ENCODE results near the gene PJA2.
"Not testable (repeated sequence)": the region's sequence is repeated elsewhere in the genome, so short reads cannot be mapped to it uniquely, and the experiment has no call there.

PJA2 gene

GRCh38 chr5:109409844-109410388 lies at the start of gene PJA2:
Gene PJA2 (minus strand): TSS chr5:109409974. CDS start chr5:109383433, 26,541 bp downstream.
- peak; percentile 98 for DNase-seq (ENCODE audit: low spot score)

GRCh38 chr5:109455598-109456096 lies 45.9 kb upstream of the PJA2 start:
- DNase-seq (ENCODE audit: low spot score), result no peak

- DNase-seq (ENCODE audit: low spot score), result no peak
Measured at GRCh38 chr5:109454731-109455505, 45.1 kb upstream of the PJA2 start.

- no peak for DNase-seq (ENCODE audit: low spot score)
Measured at GRCh38 chr5:109453251-109453650, 43.5 kb upstream of the PJA2 start.

- no peak for DNase-seq (ENCODE audit: low spot score)
Measured at GRCh38 chr5:109452661-109453060, 42.9 kb upstream of the PJA2 start.

- no peak for DNase-seq (ENCODE audit: low spot score)
Measured at GRCh38 chr5:109451146-109451545, 41.4 kb upstream of the PJA2 start.

- DNase-seq (ENCODE audit: low spot score), result no peak
Measured at GRCh38 chr5:109450129-109450877, 40.5 kb upstream of the PJA2 start.

- no peak for DNase-seq (ENCODE audit: low spot score)
Measured at GRCh38 chr5:109448838-109449237, 39.1 kb upstream of the PJA2 start.

GRCh38 chr5:109439590-109439989 lies 29.8 kb upstream of the PJA2 start:
- DNase-seq (ENCODE audit: low spot score), result no peak

- no peak for DNase-seq (ENCODE audit: low spot score)
Measured at GRCh38 chr5:109426075-109426474, 16.3 kb upstream of the PJA2 start.

- not testable (repeated sequence) for DNase-seq (ENCODE audit: low spot score)
Measured at GRCh38 chr5:109425521-109425920, 15.7 kb upstream of the PJA2 start.

GRCh38 chr5:109421956-109422355 lies 12.2 kb upstream of the PJA2 start:
- DNase-seq (ENCODE audit: low spot score), result no peak

- no peak for DNase-seq (ENCODE audit: low spot score)
Measured at GRCh38 chr5:109418712-109419352, 9.1 kb upstream of the PJA2 start.

GRCh38 chr5:109416882-109417281 lies 7.1 kb upstream of the PJA2 start:
- no peak for DNase-seq (ENCODE audit: low spot score)

GRCh38 chr5:109413921-109414461 lies 4.2 kb upstream of the PJA2 start:
- not testable (repeated sequence) for DNase-seq (ENCODE audit: low spot score)

GRCh38 chr5:109413458-109413857 lies 3.7 kb upstream of the PJA2 start:
- no peak for DNase-seq (ENCODE audit: low spot score)

GRCh38 chr5:109412981-109413402 lies 3.2 kb upstream of the PJA2 start:
- DNase-seq (ENCODE audit: low spot score), result no peak

GRCh38 chr5:109411627-109412026 lies 1.9 kb upstream of the PJA2 start:
- peak; percentile 53 for DNase-seq (ENCODE audit: low spot score)

GRCh38 chr5:109411149-109411514 lies 1.4 kb upstream of the PJA2 start:
- no peak for DNase-seq (ENCODE audit: low spot score)

- peak; percentile 22 for DNase-seq (ENCODE audit: low spot score)
Measured at GRCh38 chr5:109410389-109411148, 795 bp upstream of the PJA2 start.
